Activated B cell treated with CpG ODN at 0.5 μM for 24 hours (primary cell): ENCODE results near the gene GOLGA7B. TPM values are rescaled to one million over a fixed set of nuclear protein-coding genes. Genes with fewer than 3 reads are reported as not detected.

Experiments
- ATAC-seq: fragments of 200-7000 bp; cut with Tn5 transposase; one replicate; pipeline ENCODE4 v1.10.0; 2021; ENCODE audit warnings: low read depth, mild to moderate bottlenecking, moderate library complexity
- CTCF ChIA-PET: fragments of 350-600 bp; sonication (Branson Sonifier 250); formaldehyde crosslinking; loops from one replicate; lab custom pipeline; 2021; ENCODE audit warnings: antibody characterized with exemption; lab: Charles Lee
- POLR2A ChIA-PET: fragments of 350-600 bp; sonication (Branson Sonifier 250); formaldehyde crosslinking; loops from one replicate; lab custom pipeline; 2021; ENCODE audit warnings: antibody characterized with exemption; lab: Charles Lee
- DNase-seq: peaks from one replicate; pipeline ENCODE4 v3.0.0; 2022
- H3K27ac Mint-ChIP-seq: one replicate; pipeline ENCODE4 v1.8.0; 2020; ENCODE audit warnings: mixed read lengths
- H3K27me3 Mint-ChIP-seq: one replicate; pipeline ENCODE4 v1.8.0; 2021; ENCODE audit warnings: mixed read lengths
- H3K36me3 Mint-ChIP-seq: one replicate; pipeline ENCODE4 v1.8.0; 2021; ENCODE audit warnings: low read depth, mixed read lengths
- H3K4me1 Mint-ChIP-seq: one replicate; pipeline ENCODE4 v1.8.0; 2021; ENCODE audit warnings: mixed read lengths
- H3K4me3 Mint-ChIP-seq: one replicate; pipeline ENCODE4 v1.8.0; 2020; ENCODE audit warnings: mild to moderate bottlenecking, mixed read lengths
- H3K9me3 Mint-ChIP-seq: one replicate; pipeline ENCODE4 v1.8.0; 2020; ENCODE audit warnings: mixed read lengths
- CTCF ChIP-seq: fragments of 200-600 bp; IDR thresholded peaks from one replicate; pipeline ENCODE4 v1.8.0; 2022; ENCODE audit warnings: antibody characterized with exemption, mild to moderate bottlenecking
- intact Hi-C: fragments of 100-400 bp; cut with micrococcal nuclease; formaldehyde crosslinking; loops from one replicate; pipeline ENCODE4 v1.15.1; 2024
- total RNA-seq: library from RNA; stranded (reverse); gene quantifications from 2 replicates; pipeline ENCODE4 v1.2.3, GENCODE V29; 2022

The GOLGA7B gene
- total RNA-seq, 1 donor from 2014 or later: 0.04 TPM

DNA sequence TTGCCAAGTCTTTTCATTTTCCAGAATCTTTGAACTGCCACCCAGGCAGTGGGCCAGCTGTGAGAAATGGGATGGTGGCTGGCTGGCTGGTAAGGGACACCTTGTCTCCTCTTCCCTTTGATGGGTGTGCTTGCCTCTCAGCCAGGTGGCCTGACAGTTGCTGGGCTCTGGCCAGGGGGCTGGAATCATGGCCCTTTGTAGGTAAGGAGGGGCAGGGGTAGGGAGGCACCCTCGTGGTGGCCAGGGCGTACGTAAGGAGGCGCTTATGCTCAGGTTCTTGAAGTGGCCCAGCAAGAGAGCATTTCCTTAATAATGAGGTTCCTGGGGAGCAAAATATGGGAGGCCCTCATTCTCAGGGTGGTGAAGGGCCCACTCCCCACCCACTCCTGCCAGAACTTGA lies 33.0 kb upstream of the GOLGA7B start:
- Mint-ChIP-seq H3K9me3 (no peaks in the 10 kb centered on the region), H3K4me3 (no peak overlapping the region), H3K36me3 (no peaks in the 10 kb centered on the region), H3K27ac (no peak overlapping the region), H3K27me3 (peaks cover 22% of the 10 kb centered on the region), H3K4me1 (no peaks in the 10 kb centered on the region)
- DNase-seq (no peak), ATAC-seq (no peak)
- ChIA-PET CTCF (no interaction called here), POLR2A (no interaction called here)
- intact Hi-C loops: no loop called here
- TF ChIP-seq CTCF: no peak

DNA sequence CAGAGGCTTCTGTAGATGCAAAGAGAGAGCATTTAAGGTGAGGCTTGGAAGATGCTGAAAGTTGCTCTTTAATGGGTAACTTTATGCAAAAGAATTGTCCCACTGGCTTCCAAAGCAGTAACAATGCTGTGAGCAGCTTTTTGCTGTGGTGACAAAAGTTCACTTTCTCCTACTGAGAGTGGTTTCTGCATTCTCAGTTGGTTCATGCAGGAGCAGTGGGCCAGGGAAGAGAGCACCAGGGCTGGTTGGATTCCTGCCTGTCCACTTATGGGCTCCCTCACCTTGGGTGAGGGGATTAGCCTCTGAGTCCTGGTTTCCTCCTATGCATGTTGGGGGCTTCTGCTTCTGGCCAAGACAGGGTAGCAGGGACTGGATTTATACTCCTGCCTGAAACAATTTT lies 31.1 kb upstream of the GOLGA7B start:
- no peak overlapping the region for H3K4me3 Mint-ChIP-seq
- H3K27me3 Mint-ChIP-seq: peaks cover 22% of the 10 kb centered on the region
- ChIA-PET CTCF (no interaction called here), POLR2A (no interaction called here)
- ATAC-seq (no peak), DNase-seq (no peak)
- H3K36me3 Mint-ChIP-seq: no peaks in the 10 kb centered on the region
- H3K27ac Mint-ChIP-seq: no peak overlapping the region
- intact Hi-C loops: no loop called here
- no peak for TF ChIP-seq CTCF
- H3K4me1 Mint-ChIP-seq: no peaks in the 10 kb centered on the region
- no peaks in the 10 kb centered on the region for H3K9me3 Mint-ChIP-seq

DNA sequence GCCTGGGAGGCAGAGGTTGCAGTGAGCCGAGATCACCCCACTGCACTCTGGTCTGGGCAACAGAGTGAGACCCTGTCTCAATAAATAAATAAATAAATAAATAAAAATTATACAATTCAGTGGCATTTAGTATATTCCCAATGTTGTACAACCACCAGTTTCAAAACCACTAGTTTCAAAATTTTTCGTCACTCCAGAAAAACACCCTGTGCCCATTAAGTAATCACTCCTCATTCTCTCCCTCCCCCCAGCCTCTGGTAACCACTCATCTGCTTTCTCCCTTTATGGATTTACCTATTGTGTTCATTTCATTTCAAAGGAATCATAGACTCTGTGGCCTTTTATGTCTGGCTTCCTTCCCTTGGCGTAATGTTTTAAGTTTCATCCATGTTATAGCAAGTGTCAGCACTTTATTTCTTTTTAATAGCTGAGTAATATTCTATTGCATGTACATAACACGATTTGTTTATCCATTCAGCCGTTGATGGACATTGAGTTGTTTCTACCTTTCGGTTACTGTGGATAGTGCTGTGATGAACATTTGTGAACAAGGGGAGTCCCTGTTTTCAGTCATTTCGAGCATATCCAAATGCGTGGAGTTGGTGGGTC lies 29.4 kb upstream of the GOLGA7B start:
- intact Hi-C loops: no loop called here

GRCh38 chr10:97821308-97822038 lies 28.2 kb upstream of the GOLGA7B start:
- DNase-seq (no peak), ATAC-seq (no peak)
- intact Hi-C loops: no loop called here
- ChIA-PET POLR2A (no interaction called here), CTCF (no interaction called here)
- H3K9me3 Mint-ChIP-seq: no peaks in the 10 kb centered on the region
- H3K4me1 Mint-ChIP-seq: no peaks in the 10 kb centered on the region
- no peak for TF ChIP-seq CTCF
- H3K4me3 Mint-ChIP-seq: no peak overlapping the region
- no peaks in the 10 kb centered on the region for H3K36me3 Mint-ChIP-seq
- peaks cover 11% of the 10 kb centered on the region for H3K27me3 Mint-ChIP-seq
- H3K27ac Mint-ChIP-seq: no peak overlapping the region

More for the DNA sequence above, 29.4 kb upstream of the GOLGA7B start:
- no peak overlapping the region for H3K4me3 Mint-ChIP-seq
- no peak overlapping the region for H3K27ac Mint-ChIP-seq
- no peak for TF ChIP-seq CTCF
- H3K4me1 Mint-ChIP-seq: no peaks in the 10 kb centered on the region
- DNase-seq (no peak), ATAC-seq (no peak)
- POLR2A ChIA-PET: no interaction called here
- H3K36me3 Mint-ChIP-seq: no peaks in the 10 kb centered on the region
- CTCF ChIA-PET: no interaction called here
- peaks cover 14% of the 10 kb centered on the region for H3K27me3 Mint-ChIP-seq
- H3K9me3 Mint-ChIP-seq: no peaks in the 10 kb centered on the region

DNA sequence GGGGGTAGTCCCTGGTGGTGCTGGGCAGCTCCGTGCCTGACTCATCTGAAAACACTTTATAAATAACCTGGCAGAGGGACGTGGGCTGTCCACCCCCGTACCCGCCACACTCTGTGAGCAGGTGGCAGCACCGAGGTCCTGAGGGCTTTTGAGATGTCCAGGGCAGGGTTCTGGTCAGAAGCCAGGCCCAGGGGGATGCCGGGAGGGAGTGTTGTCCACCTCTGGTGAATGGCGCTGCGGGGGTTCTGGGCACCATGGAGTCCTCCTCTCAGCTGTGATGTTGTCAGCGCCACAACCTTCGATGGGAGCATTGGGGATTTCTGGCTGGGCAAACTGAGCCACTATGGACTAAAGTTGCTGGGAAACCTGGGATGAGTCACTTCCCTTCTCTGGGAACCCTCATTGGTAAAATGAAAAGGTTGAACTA lies 27.4 kb upstream of the GOLGA7B start:
- no peak for TF ChIP-seq CTCF
- Mint-ChIP-seq H3K27ac (no peak overlapping the region), H3K36me3 (no peaks in the 10 kb centered on the region), H3K27me3 (peaks cover 4% of the 10 kb centered on the region), H3K9me3 (no peaks in the 10 kb centered on the region), H3K4me3 (no peak overlapping the region), H3K4me1 (no peaks in the 10 kb centered on the region)
- DNase-seq (no peak), ATAC-seq (no peak)
- ChIA-PET CTCF (no interaction called here), POLR2A (no interaction called here)
- intact Hi-C loops: no loop called here
